Esophagus squamous epithelium (tissue), 5 donors: ENCODE results near the gene TMEM200A. TPM values are rescaled to one million over a fixed set of nuclear protein-coding genes. Genes with fewer than 3 reads are reported as not detected.

Experiments used
- DNase-seq: peaks from one replicate; lab custom pipeline; 2025; lab: John Stamatoyannopoulos, UW
- H3K27ac ChIP-seq, 4 donors: fragments of 200-600 bp; sonication (generic); one replicate each; pipeline ENCODE4 v1.5.1; 2016 to 2019; ENCODE audit warnings: mild to moderate bottlenecking in 1 of 4
- H3K27me3 ChIP-seq, 4 donors: fragments of 200-600 bp; sonication (generic); 1 replicate in 3 of 4; 2 replicates in 1 of 4; pipeline versions ENCODE4 v1.5.1 to v1.6.0; 2017 to 2021; ENCODE audit warnings: antibody characterized with exemption in 1 of 4
- H3K36me3 ChIP-seq, 3 donors: fragments of 200-600 bp; sonication (generic); one replicate each; pipeline ENCODE4 v1.5.1; 2016 to 2019
- H3K4me1 ChIP-seq, 3 donors: fragments of 200-600 bp; sonication (generic); one replicate each; pipeline ENCODE4 v1.5.1; 2017 to 2019
- H3K4me3 ChIP-seq, 4 donors: fragments of 200-600 bp; sonication (generic); 1 replicate in 3 of 4; 2 replicates in 1 of 4; pipeline ENCODE4 v1.5.1; 2016 to 2019; ENCODE audit warnings: mild to moderate bottlenecking in 2 of 4, moderate library complexity in 1 of 4
- H3K9me3 ChIP-seq, 3 donors: fragments of 200-600 bp; sonication (generic); one replicate each; pipeline ENCODE4 v1.5.1; 2016 to 2019
- POLR2A ChIP-seq, 4 donors: fragments of 450-650 bp; IDR thresholded peaks; one replicate each; pipeline ENCODE4 v1.6.1; 2017; ENCODE audit warnings: antibody characterized with exemption in 4 of 4, mild to moderate bottlenecking in 4 of 4, moderate library complexity in 3 of 4
- WGBS, 2 donors: methylation state at CpG; one replicate each; pipeline ENCODE4 v1.1.5; 2018; 5-methylcytosine and 5-hydroxymethylcytosine counted together
- intact Hi-C: fragments of 100-400 bp; cut with DNase I; formaldehyde crosslinking; loops from one replicate; pipeline ENCODE4 v1.15.0; 2022
- total RNA-seq, 4 donors: library from RNA; depleted of rRNA; stranded (reverse); fragments of >200 nt; gene quantifications; one replicate each; pipeline ENCODE4 v1.1.0, GENCODE V29; 2016
- TF ChIP-seq, protein P1 (sequence below), 6 experiments: fragments of 450-650 bp in 4 of 6; fragments of 200-600 bp in 2 of 6; sonication (generic) in 2 of 6; IDR thresholded peaks; one replicate each; pipeline ENCODE4 v1.5.1; 2016 to 2019; ENCODE audit warnings: antibody characterized with exemption in 6 of 6, mild to moderate bottlenecking in 4 of 6, moderate library complexity in 4 of 6
- donor health status: DM: yes; HTN: yes; CAD: no.

The TMEM200A gene
- total RNA-seq, 4 donors from 2014 or later, result 0.31 to 1.9 (median 0.62) TPM; not detected in 1

DNA sequence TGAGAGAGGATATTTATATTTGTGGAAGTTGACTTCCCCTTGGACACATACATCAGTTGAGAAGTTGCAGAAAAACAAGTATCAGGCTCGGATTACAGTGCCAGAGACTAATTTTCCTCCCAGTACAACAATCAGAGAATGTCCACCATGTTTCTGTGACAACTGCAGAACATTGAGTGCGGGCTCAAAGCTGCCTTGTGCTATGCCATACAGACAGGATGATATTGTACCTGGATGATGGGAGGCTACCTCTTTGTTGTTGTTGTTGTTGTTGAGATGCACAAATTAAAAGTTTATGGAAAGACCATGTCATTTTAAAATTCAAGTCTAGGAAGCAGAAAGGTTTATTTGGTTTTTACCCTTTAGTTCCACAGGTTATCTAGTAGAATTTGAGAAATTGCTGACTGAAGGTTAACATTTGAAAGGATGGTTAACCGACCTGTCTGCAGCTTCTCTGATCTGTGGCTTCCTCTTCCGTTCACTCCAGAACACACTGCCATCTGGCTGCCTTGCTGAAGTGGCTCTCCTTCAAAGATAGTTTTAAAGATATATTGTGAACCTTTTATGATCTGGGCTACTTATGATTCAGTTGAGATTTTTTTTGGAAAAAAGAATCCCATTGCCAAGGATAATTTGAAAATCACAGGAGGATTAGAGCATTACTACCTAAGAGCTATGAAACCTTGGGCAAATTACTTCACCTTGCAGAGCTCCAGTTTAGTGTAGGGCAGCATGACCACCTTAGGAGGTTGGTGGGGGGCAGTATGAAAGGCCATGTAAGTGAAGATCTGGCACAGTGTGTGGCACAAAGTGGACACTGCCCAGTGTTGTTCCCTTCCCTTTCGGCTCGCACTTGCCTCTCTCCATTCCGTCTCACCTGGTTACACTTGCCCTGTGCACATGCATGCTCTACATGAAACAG is 15.9 kb downstream of the TMEM200A start:
- DNase-seq, result no peak
- H3K27ac ChIP-seq, result no peak overlapping the region
- no peak overlapping the region for H3K4me3 ChIP-seq
- no peaks in the 10 kb centered on the region for H3K36me3 ChIP-seq
- H3K27me3 ChIP-seq, result no peaks in the 10 kb centered on the region
- TF ChIP-seq, protein P1, sequence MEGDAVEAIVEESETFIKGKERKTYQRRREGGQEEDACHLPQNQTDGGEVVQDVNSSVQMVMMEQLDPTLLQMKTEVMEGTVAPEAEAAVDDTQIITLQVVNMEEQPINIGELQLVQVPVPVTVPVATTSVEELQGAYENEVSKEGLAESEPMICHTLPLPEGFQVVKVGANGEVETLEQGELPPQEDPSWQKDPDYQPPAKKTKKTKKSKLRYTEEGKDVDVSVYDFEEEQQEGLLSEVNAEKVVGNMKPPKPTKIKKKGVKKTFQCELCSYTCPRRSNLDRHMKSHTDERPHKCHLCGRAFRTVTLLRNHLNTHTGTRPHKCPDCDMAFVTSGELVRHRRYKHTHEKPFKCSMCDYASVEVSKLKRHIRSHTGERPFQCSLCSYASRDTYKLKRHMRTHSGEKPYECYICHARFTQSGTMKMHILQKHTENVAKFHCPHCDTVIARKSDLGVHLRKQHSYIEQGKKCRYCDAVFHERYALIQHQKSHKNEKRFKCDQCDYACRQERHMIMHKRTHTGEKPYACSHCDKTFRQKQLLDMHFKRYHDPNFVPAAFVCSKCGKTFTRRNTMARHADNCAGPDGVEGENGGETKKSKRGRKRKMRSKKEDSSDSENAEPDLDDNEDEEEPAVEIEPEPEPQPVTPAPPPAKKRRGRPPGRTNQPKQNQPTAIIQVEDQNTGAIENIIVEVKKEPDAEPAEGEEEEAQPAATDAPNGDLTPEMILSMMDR (IDR thresholded peaks at IDR 0.05), result peak in 1 of 6 experiments; percentile 11
- no peak for TF ChIP-seq POLR2A (IDR thresholded peaks at IDR 0.05)
- H3K4me1 ChIP-seq, result peaks cover 0 to 5% (median 0%) of the 10 kb centered on the region in 3 donors
- WGBS, 2 donors, result 69 to 80% methylated on average over 7 of the region's 7 CpGs
- H3K9me3 ChIP-seq, result no peaks in the 10 kb centered on the region
- intact Hi-C loops, result no loop called here

DNA sequence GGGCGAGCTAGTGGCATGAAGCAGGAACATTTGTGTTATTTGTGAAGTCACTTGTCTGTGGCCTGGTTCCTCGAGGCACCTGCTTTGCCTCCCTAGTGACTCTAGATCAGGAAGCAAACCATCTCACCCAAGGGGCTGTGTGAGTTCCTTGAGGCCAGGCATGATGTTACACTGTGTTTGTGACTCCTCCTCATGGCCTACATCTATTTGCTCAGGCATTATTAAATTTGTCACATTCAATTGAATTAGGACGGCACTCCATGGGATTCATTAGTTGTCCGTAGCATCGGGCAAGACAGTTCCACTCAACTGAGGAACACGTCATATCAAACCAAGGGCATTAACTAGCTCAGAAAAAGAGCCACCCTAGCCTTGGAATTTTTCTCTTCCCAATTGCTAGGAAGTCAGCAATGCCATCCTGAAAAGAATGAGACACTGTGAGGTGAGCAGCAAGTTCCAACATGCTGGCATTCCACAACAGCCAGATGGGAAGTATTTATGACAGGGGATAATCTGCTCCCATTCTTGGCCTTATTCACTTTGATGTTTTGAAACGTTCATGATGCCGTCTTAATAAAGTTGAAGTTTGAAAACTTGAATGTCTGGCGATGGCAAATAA is 17.2 kb downstream of the TMEM200A start:
- DNase-seq, result no peak
- Histone ChIP-seq H3K36me3 (no peaks in the 10 kb centered on the region), H3K9me3 (no peaks in the 10 kb centered on the region), H3K4me1 (peaks cover 0 to 5% (median 0%) of the 10 kb centered on the region in 3 donors), H3K27me3 (no peaks in the 10 kb centered on the region), H3K4me3 (no peak overlapping the region), H3K27ac (no peak overlapping the region)
- 32 to 62% methylated on average over 5 to 8 of the region's 9 CpGs for WGBS, 2 donors
- no peak for TF ChIP-seq POLR2A (IDR thresholded peaks at IDR 0.05)
- TF ChIP-seq, protein P1 (IDR thresholded peaks at IDR 0.05), result no peak
- intact Hi-C loops, result no loop called here

DNA sequence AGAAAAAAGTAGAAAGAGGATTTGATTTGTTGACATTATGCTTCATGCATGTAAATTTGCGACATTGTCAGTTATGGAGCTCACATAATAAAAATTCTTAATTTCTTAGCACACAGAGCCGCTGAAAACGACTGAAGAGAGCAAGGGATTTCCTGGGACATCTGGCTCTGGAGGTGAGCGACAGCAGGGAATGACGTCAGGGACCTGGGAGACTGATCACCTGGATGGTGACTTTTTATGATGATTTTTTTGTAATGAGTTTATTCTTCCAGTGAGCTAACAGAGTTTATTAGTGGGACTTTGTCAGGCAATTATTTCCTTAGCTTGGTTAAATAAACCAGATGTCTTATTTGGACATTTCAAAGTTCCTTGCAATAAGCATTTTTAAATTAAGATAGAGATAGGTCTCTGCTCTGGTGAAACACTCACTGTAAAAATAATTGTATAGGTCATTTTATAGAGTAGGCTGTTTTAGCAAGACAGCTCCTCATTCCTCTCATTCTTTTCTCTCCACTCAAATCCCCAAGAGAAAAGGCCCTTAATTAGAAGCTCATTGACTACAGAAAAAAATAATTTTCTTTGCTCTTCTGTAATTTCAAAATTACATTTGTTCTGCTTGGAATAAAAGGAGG is 19.4 kb downstream of the TMEM200A start:
- H3K36me3 ChIP-seq, result no peaks in the 10 kb centered on the region
- no peak for DNase-seq
- no peaks in the 10 kb centered on the region for H3K27me3 ChIP-seq
- TF ChIP-seq, protein P1 (IDR thresholded peaks at IDR 0.05), result no peak
- no peak for TF ChIP-seq POLR2A (IDR thresholded peaks at IDR 0.05)
- no peaks in the 10 kb centered on the region for H3K9me3 ChIP-seq
- H3K4me1 ChIP-seq, result peaks cover 0 to 5% (median 0%) of the 10 kb centered on the region in 3 donors
- no peak overlapping the region for H3K4me3 ChIP-seq
- 64 to 70% methylated on average over 5 of the region's 5 CpGs for WGBS, 2 donors
- intact Hi-C loops, result no loop called here
- no peak overlapping the region for H3K27ac ChIP-seq

DNA sequence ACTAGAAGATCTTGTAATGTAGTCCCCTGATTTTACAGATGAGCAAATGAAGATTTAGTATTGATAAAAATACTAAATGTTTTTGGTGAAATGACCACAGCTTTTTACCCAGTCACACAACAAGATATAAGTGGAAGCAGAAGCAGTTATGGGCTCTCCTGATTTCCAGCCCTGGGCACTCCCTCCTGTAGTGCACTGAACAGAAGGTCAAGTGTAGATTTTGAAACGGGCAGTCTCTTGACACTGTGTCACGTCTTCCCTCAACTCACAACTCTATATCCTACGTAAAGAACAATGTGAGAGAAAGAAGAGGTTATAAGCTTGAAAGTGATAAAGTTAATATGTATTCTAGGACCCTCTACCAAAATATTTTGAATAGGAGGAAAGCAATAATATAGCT is 23.3 kb downstream of the TMEM200A start:
- Histone ChIP-seq H3K27ac (no peak overlapping the region), H3K27me3 (no peaks in the 10 kb centered on the region), H3K4me1 (no peaks in the 10 kb centered on the region), H3K9me3 (no peaks in the 10 kb centered on the region), H3K36me3 (no peaks in the 10 kb centered on the region), H3K4me3 (no peak overlapping the region)
- WGBS, 2 donors, result 79 to 91% methylated on average over 3 of the region's 3 CpGs
- TF ChIP-seq, protein P1 (IDR thresholded peaks at IDR 0.05), result no peak
- TF ChIP-seq POLR2A (IDR thresholded peaks at IDR 0.05), result no peak
- intact Hi-C loops, result no loop called here
- no peak for DNase-seq
